KBM-7 (cell line): Measurements from ENCODE around the gene SAMD7.

ENCODE experiments used
- DNase-seq: peaks from one replicate; pipeline ENCODE4 v3.0.0-alpha.2; 2015
- in situ Hi-C: fragments of 300-500 bp; cut with MboI; formaldehyde crosslinking; loops from 2 replicates; pipeline ENCODE4 v1.14.3; 2020; ENCODE audit warnings: low sequenced_read_pairs, low pct_unique_long_range_greater_than_20kb, mixed read lengths

The SAMD7 gene, protein sequence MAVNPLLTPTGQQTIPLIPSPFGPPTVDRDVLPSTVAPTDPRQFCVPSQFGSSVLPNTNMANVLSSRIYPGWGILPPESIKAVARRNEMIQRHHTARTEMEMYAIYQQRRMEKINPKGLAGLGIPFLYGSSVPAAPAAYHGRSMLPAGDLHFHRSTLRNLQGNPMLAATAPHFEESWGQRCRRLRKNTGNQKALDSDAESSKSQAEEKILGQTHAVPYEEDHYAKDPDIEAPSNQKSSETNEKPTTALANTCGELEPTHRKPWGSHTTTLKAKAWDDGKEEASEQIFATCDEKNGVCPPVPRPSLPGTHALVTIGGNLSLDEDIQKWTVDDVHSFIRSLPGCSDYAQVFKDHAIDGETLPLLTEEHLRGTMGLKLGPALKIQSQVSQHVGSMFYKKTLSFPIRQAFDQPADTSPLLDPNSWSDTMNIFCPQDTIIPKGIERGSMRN

DNA sequence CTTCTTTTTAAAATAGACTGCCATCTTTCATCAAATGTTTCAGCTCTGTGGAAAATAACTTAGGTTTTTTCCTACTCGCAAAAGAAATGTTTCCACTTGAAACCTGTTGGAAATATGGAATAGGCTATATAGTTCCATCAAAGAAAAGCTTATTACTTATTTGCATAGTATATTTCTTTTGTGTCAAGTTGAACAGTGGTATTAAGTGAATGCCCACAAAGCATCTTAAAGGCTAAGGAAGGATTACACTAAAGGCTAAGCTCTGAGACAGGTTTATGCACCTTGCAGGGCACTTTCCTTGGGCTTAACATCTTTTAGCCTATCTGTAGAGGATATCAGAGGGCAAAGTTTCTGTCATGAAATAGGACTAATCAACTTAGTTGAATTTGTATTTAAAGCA, at the start of gene SAMD7:
SAMD7 (plus strand) TSS at position 301 of the 400 bp plus-strand sequence. CDS start 7,927 bp downstream, outside the sequence.
- no peak for DNase-seq

DNA sequence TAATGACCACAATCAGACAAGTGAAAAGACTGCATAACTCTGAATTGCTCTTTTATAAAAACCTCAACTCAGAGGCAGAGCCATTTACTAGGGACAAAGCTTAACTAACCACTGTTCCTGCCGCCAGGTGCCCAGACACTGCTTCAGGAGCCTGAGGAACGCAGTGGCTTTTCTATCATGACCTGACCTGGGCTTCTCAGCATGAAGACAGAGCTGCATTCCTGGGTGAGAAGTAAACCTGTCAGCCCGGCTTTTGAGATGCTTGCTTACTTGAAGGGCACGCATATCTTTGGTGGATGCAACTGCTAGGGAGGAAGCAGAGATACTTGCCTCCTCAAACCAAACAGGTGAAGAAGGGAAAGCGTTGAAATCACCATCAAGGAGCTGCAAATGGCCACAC, 49.5 kb upstream of the SAMD7 start:
- in situ Hi-C loops = no loop called here
- DNase-seq = no peak

More for the DNA sequence above, at the start of gene SAMD7:
- in situ Hi-C loops = no loop called here

DNA sequence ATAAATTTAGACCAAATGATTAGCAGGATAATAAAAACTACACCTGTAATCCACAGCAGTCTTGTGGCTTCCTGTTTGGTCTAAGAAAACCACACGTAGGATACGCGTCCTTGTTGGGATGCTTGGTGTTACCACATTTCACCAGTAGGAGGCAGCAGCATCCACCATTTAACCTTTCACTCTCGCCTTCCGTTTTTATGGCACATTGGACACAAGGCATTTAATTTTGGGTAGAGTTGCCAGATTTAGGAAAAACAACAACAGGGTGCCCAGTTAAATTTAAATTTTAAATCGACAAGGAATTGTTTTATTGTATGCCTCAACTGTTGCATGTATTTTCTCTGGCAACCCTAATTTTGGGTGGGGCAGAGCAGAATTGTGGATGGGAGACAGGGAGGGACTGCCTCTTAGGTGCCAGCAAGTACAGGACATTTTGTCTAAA, 47.9 kb upstream of the SAMD7 start:
- DNase-seq = peak; percentile 91
- in situ Hi-C loops = no loop called here

DNA sequence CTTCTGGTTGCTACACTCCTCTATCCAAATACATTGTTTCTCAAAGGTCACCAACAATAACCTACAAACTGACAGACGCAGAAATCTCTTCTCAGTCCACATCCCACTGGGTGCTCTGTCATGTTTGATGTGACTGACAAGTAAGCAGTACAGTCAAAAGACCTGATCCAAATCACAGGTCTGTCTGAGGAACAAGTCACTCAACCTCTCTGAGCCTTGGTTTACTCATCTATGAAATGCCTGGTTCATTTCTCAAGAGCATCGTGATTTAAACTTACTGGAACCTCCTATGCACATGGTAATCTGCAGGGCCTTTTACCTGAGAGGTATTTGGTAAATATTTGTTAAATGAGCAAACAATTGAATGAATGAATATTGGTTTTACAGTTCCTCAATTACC, 47.1 kb upstream of the SAMD7 start:
- in situ Hi-C loops = no loop called here
- DNase-seq = no peak

DNA sequence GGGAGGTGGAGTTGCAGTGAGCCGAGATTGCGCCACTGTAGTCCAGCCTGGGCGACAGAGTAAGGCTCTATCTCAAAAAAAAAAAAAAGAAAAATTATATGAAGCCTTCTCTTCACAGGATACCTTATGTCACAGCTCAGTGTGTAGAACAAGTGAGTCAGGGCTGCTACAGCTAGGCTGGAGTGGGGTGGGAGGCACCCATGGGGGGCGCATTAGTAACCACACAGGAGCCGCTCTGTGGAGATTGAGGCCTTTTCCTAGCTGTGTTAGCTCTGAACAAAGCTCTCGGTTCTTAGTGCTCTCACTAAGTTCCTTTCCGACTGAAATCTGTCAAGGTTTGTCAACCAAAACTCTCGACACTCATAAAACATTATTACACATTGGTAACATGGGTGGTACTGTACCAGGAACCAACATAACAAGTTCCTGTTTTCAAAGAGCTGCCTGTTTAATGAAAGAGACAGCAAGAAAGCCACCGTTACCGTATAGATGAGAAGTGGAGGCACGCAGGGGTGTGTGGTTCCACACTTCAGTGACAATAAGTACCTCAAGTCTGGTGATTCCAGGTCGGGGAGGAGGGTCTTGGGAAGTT, 46.1 kb upstream of the SAMD7 start:
- in situ Hi-C loops = no loop called here
- peak; percentile 71 for DNase-seq

DNA sequence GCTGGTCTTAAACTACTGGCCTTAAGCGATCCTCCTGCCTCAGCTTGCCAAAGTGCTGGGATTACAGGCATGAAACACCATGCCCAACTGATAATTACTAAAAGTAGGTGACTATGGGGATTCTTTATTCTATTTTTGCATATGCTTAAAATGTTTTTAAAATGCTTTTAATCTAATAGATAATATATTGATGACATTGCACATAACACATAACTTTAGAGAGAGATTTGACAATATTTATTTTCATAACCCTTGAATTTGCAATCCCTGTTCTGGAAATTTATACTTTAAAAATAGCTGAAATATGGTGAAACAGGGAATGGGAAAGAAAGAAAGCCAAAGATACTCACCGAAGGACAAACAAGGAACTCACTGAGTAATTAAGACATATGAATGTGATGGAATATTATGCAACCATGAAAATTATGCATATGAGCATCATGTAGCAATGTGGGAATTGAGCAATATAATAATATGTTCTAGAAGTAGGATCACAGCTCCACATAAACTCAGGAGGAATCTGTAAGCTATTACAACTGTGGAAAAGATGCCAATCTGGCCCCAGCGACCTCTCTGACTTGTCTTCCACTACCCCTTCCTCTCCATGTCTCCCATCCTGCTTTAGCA, 43.7 kb upstream of the SAMD7 start:
- in situ Hi-C loops = no loop called here
- DNase-seq = no peak

DNA sequence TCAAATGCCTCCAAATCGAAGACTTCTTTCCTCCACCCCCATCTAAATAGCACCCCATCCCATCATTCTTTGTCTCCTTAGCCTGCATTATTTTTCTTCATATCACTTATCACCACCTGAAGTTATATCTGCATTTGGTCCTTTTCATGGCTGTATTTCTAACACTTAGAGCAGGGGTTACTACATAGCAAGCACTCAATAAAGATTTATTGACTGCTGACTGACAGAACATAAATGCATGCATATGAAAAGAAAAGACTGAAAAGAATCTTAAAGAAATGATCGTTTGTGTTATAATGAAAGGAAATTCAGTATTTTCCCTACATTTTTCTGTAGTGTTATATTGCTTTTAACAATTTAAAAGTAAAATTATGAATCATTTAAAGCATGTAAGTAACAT, 43.0 kb upstream of the SAMD7 start:
- in situ Hi-C loops = no loop called here
- DNase-seq = no peak

DNA sequence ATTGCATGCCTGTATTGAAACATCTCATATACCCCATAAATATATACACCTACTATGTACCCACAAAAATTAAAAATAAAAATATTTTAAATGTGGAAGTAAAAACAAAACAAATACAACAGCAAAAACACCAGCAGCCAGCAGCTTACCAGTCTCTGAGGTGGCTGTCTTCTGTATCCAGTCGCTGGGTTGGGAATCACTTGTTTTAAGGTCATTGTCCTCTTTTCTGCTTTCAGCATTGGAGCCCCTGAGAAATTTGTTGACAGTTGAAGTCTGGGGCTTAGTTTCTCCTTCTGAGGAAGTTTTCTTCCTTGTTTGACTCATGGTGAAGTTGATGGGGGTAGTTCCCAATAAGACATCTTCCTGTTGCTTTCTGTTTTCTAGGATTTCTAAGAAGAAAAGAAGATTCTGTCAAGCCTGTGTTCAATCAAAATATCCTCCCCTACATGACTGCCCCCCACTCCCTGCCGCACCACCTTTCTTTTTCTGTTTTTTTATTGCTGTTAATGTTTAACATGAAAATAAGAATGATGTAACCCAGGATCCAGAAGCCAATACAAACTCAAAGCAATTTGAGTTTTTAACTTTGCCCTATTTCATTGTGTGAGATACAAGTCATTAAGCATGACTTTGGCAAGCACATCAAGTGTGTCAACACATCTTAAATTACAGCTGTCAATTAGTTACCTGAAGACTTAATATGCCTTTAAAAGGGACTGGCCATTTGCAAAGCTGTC, 41.7 kb upstream of the SAMD7 start, which contains the start of gene LRRC31:
LRRC31 (minus strand) TSS at position 452 of the 737 bp plus-strand sequence; CDS start at position 324, 128 bp downstream.
- DNase-seq = no peak
- in situ Hi-C loops = no loop called here

DNA sequence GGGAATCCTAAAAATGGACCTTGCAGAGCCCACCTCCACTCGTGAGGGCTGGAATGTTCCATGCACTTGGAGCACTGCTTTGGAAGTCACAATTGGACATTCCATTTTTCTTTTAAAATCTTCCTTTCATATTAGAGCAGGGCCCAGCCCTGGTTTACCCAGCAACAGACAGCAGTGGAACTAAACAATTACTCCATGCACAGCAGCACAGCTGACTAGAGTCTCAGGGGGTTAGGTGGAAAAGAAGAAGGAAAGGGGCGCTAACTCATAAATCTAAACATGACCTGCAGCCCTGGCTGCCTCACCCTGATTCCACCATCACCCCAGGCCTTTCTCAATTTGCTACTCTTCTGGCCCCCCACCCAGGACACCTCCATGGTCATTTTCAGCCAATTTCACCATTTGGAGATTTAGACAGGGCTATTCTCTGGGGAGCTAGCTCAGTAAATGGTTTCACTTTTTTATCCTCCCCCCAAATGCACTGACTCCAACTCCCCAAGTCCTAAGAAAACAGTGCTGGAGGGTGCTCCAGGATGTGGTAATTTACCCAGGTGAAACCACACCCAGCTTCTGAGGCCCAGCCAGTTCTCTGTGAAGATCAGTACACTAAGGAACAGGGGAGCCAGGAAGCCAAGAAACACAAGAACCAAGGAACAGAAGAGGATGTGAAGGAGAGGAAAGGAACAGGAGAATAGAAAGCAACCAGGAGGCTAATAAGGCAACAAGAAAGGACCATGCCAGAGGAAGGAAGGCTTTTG, 40.1 kb upstream of the SAMD7 start:
- DNase-seq = no peak
- in situ Hi-C loops = no loop called here

DNA sequence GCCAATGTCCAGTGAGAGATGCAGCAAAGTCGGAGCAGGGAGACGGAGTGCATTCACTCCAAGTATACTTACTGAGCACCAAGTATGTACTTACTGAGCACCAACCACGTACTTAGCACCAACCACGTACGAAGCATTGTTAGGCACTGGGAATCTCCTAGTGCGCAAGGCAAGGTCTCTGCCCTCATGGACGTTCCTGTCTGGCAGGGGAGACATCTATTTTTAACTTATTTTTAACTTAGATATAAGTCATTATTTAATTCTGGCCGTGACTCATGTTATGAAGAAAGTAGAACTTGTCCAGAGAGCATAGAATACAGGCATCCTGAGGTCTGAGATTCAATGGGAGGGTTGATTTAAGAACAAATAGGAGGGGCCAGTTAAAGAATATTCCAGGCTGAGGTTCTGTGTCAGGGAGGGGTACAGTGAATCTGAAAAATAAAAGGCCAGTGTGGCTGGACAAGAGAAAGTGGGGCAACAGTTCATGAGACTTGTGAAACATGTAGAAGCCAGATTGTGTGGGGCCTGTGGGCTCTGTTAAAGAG, 32.3 kb upstream of the SAMD7 start:
- in situ Hi-C loops = no loop called here
- DNase-seq = no peak

DNA sequence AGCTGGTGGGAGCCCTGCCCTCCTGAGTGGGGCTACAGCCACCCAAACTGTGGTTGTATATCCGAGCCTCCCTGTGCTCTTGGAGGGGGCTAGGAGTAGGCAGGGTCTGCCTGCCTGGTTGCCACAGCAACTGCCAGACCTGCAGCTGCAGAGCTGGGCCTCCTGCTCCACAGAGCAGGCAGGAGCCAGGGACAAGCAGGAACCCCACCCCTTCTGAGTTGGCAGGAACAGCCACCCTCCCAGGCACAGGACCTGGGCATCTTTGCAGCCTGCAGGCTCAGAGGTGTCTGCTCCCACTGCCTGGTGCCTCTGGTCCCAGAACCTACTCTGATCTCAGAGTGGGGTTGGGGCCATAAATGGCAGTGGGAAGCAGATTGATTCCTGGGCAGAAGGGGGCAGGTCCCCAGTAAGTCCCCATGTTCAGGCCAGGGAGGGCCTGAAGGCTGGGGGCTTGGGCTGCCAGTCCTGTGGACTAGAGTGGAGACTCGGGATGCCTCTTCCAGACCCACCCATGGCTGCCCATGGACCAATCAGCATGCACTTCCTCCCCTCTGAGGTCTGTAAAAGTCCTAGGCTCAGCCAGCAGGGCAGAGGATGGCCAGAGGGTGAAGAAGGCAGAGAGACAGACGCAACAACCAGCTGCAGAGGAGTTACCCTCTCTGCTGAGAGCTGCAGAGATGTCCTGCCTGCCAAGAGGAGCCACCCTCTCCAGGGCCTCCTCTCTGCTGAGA, 31.4 kb upstream of the SAMD7 start:
- in situ Hi-C loops = no loop called here
- DNase-seq = no peak

DNA sequence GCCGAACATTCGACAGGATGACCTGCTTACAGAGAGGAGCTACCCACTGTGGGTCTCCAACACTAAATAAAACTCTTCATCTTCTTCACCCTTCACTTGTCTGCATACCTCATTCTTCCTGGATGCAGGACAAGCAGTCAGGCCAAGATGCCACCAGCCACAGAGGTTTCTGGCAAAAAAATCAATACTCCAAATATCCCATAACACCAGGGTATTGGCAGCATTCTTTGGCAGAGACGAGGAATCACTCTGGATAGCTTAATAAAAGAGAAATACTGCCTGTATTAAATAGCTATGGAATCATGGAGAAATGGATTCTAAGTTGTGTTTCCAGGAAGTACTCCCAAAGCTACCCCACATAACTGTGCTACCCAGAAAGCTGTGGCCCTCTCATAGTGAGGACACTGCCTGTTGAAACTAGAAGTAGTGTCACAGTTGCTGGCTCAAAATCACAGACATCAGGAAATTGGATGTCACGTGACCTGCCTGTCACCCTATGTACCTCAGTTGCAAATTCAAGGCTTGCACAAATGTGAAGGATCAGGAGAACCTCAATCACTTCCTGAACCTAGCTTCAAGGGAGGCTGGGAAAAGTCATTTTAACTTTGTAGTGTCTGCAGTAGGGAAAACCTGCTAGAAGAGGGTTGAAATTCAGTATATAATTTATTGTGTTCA, 30.7 kb upstream of the SAMD7 start:
- DNase-seq = no peak
- in situ Hi-C loops = no loop called here

DNA sequence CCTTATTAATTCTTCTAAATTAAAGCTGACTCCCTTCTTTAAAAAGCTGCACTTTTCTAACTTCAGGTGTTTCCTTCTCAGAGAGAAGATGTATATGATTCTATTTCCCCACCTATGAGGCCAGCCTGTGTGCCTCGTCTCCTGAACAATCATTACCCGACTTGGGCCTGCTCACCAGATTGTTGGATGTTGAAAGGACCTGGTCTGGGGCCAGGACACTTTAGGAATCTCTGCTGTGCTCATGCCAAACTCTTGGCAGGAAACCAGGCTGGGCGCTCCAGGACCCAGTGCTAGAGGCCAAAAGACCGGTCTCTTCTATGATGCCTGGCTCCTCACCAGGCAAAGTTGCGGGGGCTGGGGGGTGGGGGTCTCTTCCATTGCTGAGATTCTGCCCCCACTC, 24.7 kb upstream of the SAMD7 start:
- in situ Hi-C loops = no loop called here
- DNase-seq = no peak

DNA sequence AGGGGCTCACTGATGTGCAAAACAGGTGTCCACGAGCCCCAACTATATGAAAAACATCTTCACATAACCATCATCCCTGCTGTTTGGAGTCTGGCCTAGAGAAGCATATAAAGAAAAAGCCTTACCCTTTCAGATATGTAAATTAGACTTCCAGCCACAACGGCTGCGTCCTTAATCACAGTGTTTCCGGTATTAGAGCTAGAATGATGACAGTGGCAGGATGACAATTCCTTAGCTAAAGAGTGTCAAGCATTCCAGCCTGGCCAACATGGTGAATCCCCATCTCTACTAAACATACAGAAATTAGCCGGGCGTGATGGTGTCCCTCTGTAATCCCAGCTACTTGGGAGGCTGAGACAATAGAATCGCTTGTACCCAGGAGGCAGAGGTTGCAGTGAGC, 19.5 kb upstream of the SAMD7 start:
- in situ Hi-C loops = no loop called here
- DNase-seq = no peak

DNA sequence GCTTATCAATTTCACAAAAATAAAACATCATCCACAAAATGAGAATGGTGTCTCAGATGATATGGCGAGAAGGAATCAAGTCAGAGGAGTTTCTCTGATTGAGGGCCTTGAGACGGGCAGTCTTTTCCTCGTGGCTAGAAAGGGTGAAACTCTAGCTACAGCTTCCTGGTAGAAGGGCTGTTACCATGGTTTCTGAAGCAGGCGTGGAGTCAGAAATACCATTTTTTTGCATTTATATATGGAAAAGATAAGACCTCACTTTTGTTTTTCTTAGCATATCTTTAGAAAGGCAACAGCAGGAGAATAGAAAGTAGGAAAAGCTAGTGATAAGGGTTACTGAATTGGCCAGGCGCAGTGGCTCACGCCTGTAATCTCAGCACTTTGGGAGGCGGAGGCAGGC, 17.3 kb upstream of the SAMD7 start:
- in situ Hi-C loops = no loop called here
- no peak for DNase-seq

DNA sequence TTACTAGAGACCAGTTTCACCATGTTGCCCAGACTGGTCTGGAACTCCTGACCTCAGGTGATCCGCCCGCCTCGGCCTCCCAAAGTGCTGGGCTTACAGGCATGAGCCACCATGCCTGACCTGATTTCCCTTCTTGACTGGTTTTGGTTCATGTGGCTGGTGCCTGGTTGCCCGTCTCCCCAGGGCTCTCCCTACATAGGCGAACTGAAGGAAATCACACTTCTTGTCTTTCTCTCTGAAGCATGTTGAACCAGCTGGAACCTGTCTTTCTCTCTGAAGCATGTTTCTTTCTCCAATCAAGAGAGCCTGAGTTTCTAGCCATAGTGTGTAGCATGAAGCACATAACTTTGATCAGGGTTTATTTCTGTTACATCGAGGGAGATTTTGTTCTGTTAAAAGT, 16.3 kb upstream of the SAMD7 start:
- in situ Hi-C loops = no loop called here
- no peak for DNase-seq

DNA sequence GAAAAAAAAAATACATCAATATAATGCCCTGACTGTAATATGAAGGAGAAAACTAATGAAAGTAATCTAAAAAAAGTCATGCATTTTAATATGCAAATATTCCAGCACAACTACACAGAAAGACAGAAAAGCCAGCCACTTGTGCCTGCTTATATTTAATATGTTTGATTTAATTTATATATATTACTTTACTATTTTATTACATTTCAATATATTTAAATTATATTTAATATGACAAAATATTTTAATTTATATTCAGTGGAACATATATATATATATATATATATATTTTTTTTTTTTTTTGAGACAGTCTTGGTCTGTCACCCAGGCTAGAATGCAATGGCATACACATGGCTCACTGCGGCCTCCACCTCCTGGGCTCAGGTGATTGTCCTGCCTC, 14.1 kb upstream of the SAMD7 start:
- DNase-seq = no peak
- in situ Hi-C loops = no loop called here
